ENCODE measurements around the gene NPAS2.

NPAS2 gene

DNA sequence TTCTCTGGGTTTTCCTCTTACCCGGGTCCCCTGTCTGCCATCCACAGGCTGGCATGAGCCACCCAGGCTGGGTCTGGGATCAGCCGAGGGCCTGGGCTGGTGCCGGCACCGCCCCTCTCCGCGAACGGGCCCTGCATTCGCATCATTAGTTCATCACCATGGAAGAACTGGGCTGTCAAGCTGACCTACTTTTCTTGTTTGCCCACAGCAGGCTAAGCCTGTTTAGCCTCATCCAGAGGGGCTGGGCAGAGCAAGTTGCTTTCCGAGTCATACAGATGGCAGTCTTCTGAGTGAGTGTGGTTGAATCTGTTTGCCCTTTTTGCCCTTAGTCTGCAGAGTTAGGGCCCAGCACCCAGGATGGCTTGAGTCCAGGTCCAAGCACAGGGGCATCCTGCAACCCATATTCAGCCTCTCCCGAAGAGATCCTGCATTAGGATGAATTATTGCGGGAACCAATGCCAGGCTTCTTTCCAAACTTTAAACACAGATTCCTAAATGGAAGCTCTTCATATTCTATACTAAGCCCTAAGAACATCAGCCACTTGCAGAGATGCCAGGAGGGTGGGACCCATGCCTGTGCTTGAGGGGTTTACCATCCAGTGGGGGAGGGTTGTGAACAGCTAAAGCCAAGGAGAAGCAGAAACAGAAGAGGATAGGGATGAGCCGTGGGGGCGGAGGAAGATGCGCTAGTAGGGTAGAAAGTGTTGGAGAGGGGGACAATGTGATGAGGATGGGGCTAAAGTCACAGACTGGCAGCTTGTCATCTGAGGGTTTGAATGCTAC is 68.0 kb downstream of the NPAS2 start:
- no peak for DNase-seq

DNA sequence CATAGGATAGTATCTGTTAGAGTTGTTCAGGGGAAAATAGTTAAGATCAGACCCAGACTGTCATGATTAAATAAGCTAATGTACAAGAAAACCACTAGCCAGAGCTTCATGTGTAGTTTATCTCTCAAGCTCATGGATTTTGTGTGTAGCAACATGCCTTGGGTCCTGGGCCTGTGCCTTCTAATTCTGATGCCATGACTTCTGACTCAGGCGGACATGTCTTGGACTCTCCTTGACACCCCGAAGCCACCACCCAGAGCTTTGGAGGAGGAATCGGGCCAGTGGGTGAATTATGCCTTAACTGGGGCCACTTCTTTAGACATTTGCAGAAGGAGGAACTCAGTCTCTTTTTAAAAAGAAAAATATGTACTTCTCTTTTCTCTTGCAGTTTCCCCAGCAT is 68.7 kb downstream of the NPAS2 start:
- DNase-seq = no peak

DNA sequence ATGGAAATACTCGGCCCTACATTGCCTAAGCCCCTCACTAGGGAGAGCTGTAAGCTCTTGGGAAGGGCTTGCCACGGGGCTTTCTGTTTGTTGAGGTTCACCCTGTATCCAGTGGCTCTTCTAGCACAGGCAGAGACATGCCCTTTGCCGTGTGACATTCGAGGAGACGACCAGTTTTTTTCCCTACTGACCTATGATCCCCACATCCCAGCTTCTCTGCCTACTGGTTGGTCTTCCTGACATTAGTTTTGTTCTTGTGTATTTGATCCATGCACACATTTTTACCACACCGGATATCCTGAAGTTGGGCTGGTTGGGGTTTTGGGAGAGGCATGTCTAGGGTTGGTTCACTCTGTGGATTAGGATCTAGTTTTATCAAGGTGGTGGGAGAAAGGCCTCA is 69.3 kb downstream of the NPAS2 start:
- DNase-seq = no peak

DNA sequence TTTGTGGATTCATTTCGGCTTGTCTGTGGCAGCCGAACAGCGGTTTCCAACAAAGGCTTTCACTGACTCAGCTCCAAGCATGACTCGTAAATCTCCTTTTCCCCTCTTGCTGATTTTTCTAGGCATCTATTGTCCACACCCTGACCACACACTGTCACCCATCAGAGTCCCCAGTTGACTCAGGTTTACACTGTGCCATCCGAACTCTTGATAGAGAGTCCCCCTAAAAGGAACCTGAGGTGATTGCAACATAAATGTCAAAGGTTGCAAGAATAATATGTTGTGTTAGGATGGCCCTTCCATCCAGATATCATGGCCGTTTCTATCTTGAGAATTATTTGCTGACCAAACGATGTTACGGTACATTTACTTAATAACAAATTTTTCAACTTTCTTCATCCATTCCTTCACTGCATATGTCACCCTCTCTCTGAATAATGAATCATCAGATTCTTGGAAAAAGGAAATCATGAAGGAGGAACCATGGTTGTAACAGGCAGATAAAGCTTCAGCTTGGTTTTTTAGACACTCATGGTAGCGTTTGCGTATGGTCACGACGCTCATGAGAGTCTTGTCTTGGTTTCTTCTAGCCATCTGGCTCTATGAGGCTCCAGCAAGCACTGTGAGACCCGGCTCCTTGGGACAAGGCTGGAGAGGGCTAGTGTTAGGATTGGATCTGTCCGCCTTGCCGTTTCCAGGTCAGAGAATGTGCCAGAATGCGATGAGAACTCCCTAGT is 72.1 kb downstream of the NPAS2 start:
- no peak for DNase-seq

DNA sequence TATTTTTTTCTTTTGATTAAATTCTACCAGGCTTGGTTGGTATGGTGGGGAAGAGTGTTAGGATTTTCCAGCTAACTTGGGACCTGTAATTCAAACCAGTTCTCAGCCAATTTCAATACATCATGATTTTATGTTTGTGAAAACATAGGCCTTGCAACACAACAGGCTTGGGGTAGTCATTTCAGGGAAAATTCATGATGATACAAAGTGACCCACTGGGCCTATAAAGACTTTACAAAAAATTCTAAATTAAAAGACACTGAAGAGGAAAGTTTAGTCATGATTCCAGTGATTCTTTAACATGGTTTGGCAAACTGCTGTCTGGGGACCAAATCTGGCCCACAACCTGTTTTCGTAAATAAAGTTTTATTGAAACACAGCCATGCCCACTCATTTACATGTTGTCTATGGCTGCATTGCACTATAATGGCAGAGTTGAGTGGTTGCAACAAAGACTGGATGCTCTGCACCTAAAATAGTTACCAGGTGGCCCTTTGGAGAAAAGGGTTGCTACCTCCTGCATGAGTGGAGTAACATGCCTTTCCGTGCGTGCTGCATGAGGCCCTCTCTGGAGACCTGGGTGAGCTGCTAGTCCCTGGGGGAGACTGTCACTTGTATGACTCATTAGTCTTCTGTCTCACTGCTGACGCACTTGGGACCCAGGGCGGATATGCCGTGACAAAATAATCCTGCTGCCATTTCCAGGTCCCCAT is 73.6 kb downstream of the NPAS2 start:
- DNase-seq = no peak

DNA sequence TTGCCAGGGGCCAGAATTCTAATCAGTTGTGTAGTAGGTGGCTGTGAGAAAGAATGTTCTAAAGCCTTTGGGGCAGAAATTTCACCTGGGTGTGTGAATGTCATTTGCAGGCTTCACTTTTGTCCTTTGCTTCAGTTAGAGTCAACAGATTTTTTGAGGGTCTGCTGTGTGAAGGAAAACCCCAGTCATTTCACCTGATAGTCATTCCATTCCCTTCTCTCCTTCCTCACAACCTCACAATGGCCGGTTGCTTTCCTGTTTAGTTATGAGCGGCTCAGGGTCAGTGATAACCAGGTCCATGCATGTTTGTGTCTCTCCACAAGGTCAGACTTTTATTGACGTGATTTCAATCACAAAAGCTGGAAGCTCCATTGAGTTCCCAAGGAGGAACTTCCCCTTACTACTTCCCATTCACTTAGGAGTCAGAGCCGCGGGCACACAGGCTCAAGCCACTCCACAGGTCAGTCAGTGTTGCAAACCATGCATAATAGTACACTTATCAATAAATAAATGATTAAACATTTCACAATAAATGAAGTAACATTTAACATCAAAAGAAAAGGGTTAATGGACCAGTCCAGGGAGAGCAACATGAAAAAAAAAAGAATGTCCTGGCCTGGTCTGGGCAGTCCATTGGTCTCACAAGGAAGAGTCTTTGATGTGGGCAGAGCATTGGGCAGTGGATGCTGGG is 74.3 kb downstream of the NPAS2 start:
- no peak for DNase-seq

DNA sequence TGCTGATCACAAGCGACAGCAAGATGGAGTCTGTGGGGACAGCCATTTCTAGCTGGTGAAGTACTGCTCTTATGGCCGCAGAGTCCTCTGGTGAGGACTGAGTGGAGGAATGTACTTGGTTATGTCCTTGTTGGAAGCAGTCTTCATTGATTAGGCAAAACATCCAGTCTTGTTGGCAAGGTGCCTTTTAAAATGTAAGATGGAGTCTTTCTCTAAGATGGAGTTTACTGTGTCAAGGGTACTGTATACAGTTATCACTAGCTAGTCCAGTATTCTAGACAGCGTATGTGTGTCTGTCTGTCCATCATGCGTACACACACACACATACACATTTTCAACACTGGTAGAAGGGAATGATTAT is 74.8 kb downstream of the NPAS2 start:
- no peak for DNase-seq

DNA sequence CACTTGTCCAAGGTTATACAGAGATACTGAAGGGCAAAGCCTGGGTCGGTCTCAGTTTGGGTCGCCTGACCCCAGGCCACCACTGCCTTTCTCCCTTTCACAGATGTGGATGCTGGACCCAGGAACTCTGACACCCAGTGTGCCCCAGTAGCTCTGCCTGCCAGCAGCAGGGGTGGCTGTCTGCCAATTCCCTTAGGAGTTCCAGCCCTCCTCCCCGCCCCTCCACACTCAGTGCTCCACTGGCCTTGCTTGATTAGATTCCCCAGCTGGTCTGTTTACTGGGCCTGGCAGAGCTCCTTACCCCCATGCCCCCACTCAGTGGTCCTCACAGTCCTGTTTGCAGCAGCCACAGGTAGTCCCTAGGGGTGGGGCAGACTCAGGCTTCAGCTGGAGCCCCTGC is 75.5 kb downstream of the NPAS2 start:
- DNase-seq = no peak

DNA sequence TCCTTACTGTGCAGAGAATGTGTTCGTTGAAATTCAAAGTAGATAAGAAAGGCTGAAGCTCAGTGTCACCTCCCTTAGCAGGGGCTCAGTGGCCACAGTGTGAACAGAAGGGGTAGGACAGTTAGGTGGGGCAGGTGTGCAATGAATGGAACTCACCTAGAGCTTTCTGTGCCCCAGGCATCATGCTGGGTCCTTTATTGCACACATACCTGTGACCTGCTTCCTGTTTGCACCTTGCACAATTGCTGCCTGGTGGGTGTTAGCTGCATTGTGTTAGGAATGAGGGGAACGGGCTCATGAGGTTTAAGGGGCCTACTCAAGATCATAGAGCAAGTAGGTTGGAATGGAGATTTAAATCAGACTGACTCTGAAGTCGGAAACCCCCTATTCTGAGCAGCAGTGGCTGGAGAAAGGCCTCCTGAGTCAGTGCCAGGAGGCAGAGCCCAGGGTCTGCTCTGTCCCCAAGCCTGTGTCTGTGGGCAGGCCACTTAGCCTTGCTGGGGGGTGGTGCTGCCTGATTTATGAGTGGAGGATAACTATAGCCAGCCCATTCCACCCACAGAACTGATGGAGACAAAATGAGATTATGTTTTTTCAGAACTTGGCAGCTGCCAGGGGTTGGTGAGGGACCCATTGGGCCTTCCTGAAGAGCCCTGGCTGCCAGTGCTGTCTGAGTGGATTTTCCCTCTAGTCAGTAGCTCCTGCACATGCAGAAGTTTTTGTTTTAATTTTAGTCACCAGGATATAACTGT is 76.2 kb downstream of the NPAS2 start:
- no peak for DNase-seq

DNA sequence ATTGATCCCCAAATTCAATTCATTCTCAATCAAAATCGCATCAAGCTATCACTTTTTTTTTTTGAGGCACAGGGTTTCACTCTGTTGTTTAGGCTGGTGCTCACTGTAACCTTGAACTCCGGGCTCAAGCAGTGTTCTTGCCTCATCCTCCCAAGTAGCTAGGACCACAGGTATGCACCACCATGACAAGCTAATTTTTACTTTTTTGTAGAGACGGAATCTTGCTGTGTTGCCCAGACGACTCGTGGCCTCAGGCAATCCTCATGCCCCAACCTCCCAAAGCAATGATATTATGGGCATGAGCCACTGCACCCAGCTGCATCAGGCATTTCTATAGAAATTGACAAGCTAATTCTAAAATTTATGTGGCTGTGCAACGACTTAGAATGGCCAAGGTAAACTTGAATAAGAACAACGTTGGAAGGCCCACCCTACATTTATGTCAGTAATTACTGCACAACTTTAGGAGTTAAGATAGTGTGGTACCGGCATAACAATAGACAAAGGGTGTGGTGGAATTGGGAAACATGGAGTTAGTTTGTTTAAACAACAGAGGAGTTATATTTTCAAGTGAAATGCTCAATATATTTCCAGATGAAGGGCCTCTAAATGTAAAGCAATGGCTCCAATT is 78.2 kb downstream of the NPAS2 start:
- no peak for DNase-seq

DNA sequence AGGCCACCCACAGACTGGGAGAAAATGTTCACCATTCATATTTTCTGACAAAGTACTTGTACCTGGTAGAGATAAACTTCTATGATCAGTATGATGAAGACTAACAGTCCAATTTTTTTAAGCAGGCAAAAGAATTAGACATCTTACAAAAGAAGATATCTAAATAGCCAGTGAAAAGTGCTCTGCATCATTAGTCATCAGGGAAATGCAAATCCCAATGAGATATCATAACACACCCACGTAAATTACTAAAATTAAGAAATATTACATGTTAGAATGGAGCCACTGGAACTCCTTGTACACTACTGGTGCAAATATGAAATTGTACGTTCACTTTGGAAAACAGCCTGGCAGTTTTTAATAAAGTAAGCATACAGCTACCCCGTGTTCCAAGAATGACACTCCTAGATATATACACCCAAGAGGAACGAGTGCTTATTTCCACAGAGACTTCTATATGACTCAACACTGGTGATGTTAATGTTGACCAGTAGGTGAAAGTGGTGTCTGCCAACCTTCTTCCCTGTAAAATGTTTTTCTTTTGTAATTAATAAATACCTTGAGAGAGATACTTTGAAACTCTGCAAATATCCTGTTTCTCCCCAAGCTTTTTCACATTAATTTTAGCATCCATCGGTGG is 80.3 kb downstream of the NPAS2 start:
- DNase-seq = no peak

DNA sequence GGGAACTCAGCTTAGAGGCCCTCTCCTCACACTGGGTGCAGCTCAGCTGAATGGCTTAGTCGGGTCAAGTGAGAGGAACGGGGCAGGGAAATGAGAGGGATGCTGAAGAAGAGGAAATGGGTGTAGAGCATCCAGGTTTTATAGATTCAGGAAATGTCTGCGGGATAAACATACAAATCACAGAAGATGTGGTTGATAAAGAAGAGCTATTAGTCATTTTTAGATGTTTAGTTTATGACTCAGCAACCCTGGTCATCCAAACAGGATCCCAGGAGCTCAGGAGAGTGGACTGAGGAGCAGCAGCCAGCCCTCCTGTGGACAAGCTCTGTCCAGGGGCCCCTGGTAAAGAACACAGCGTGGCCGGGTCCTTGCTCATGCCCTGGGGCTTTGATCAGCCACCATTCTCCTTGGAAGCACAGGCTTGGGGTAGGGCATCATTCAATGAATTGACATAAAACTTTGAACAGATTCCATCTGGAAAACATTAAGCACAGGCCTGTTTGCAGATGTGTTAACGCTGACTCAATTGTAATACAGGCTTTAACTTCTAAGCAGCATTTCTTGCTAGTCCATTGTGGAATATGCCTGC is 83.0 kb downstream of the NPAS2 start:
- DNase-seq = no peak

DNA sequence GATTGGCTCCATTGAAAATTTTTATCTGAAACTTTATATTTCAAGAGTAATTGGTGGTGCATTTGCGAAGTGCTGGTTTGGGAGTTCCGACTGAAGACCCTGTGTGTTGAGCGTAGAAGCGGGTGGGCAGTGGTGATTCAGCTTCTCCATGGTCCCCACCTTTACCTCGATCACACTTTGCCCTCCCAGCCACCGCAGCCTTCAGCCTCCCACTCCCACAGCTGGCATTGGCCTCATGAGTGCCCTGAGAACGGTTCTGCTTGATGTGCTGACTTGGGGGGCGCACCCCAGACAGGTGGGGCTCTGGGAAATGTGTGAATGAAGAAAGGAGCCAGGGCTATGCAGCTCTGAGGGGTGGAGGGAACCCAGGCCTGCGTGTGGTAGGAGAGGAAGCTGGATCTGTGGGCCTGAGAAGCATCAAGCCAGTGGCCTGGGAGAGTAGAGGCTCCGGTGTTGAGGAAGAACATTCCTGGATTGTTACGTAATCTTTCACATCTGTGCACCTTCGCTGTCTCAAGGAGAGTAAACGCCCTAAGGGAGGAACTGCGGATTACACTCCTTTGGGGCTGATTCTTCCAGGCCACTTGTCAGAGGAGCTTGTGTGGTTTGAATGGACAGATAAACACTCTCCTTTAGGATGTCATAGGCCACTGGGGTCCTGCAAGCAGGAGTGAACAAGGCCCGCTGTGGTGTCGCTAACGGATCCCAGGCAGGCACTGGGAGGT is 83.8 kb downstream of the NPAS2 start:
- no peak for DNase-seq

DNA sequence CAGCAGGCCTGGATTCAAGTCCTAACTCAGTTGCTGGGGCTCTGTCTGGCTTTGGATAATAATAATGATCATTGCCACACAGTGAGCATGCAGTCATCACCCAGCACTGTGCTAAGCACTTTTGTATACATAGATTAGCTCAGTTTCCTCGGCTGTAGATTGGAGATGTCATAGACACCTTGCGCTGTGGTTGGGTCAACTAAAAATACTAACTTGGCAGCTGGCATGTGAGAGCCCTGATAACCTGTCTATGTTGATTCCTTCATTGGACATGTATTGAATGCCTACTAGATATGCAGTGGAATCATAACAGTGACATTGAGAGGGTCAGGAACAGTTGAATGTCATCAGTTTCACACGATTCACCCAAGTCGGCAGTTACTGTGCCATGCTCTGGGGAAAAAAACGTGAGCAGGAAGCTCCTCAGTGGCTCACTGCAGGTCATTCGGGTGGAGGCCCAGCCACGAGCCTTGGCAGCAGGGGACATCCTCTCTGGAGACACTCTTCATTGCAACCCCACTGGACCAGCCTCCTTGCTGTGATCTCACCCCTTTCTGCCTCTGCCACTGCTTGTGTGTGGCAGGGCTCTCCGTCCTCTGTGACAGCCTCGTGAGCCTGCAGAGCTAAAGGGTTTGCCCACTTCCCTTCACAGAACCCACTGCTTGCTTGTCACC is 85.3 kb downstream of the NPAS2 start:
- no peak for DNase-seq

DNA sequence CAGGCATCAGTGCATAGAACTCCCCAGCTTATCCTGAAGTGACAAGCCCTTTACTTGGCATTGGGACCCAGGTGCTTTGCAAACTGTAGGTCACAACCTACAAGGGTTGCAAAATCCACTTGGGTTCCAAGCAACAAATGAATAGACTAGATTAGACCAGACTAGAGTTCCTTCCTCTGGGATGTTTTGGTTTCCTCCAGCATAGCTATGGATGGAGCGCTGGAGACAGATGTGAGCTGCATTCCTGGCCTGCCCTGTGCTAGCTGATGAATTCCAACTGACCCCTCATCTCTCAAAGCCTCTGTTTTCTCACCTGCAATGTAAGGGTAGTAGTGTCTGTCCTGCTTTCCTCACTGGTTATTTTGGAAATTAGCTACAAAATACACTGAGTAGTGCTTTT is 86.2 kb downstream of the NPAS2 start:
- DNase-seq = no peak

DNA sequence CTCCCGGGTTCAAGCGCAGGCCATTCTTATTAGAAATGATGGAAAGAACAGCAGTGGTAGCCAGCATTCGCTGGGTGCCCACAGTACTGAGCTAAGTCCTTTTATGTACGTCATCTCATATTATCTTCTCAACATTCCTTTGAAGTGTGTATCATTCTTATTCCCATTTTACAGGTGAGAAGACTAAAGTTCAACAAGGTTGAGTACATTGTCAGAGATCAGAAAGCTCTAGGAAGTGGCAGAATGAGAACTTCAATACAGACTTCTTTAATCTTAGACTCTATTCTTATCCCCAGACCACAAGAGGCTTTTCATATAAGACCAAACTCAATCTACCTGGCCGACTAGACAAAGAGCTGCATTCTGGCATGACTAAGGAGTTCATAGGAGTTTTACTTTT is 86.7 kb downstream of the NPAS2 start:
- DNase-seq = no peak

DNA sequence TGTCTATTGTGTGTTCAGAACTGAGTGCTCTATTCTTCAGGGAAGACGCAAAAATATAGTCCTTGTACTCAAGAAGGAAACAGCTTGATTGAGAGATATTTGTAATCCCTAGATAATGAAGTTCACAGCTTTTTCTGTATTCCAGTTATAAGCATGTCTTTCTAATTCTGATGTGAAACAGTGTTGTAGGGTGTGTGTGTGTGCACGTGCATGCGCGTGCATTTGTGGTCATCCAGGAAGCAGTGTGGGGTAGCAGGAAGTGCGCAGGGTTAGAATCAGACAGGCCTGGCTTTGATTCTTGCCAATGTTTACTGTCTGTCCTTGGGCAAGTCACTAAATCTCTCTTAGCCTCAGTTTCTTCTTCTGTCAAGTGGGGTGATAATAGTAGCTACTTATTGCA is 87.9 kb downstream of the NPAS2 start:
- no peak for DNase-seq

DNA sequence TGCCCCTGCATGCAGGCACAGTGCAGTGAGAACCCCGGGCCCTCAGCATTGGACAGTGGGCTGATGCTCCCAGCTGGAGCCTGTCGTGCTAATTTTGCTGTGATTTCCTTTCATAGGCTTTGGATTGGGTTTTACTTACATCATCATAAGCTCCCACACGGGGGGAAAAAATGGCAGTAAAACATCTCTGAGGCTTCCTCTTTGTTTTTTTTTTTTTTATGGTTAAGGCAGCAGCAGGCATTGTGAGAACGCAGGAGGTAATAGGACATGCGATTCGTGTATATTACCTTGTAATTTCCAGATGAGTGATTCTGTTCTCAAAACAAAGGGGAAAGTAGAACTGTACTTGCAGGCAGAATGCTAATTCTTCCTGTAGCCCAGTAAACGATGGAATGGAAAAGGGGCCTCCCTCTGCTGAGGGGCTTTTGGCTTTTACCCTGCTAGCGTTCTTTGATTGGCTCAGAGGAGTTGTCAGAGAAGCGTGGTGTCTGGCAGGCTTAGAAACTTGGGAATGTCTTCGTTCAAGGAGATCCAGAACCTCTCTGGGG is 89.7 kb downstream of the NPAS2 start:
- no peak for DNase-seq

DNA sequence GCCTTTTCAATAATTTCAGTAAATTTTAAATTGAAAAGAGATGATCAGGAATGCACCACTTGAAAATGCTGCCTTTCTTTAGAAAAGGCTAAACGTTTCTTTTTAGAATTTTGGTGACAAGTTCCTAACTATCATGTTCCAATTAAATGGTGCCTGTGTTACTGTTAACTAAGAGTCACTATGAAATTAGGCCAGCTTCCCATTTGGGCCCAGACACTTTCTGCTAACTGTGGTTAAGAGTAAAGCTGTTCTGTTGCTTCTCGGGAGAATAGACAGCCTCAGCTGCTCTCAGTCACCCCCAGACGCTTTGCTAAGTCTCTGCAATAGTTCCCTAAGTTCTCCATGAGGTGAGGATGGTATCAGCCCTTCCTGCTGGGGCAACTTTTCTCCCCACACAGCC is 90.2 kb downstream of the NPAS2 start:
- no peak for DNase-seq

DNA sequence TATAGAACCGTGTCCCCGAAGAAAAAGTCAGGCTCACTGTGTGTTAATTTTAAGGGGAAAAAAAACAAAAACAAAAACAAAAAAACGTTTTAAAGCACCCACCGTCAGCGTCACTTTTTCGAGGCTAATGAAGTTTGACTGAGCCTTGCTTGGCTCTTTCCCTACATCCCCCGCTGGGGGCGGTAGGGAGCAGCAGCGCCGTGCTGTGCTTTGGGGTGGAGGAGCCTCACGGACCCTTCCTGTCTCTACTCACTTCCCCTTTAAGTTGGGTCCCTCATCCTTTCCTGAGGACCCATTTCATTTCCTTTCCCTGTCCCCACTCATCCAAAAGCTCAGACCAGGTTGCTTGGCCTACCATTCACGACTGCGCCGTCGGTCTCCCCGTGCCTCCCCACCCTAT is 99.4 kb downstream of the NPAS2 start:
- no peak for DNase-seq
